ENCODE data around the gene C22orf39.

The C22orf39 gene

DNA sequence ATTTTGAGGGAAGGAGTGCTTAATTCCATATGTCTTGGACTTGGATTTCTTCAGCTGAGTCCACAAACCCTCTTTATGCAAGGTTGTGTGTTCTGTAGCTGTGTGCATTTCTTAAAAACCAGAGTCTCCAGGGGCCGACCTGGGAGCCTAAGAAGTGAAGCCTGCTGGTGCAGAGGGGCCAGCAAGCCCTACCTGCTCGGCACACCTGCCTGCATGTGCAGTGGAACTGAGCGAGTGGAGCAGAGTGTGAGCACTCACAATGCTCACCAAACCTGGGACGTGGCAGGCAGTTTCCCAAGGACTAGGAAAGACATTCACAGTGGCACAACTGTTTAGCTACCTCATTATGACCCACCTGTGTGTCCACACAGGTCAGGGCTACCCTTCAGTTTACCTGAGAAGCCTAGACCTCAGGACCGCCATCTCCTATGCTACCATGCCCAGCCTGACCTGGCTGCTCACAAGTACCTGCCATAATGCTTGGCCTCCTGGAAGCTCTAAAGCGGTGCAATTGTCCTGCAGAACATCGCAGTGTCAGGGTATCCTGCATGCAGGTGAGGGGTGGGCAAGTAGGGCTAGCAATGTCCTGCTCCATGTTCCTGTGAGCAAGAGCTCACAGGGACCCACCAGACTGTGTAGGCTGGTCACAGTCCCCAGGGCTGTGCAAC lies 3.8 kb downstream of the C22orf39 start:
- TF ChIP-seq EZH2phosphoT487 (IDR thresholded peaks at IDR 0.05; ENCODE audit: low read length) (no peak), EZH2 (optimal IDR thresholded peaks at IDR 0.05; ENCODE audit: low read depth, low read length) (no peak)
- TF ChIP-seq, protein P1, sequence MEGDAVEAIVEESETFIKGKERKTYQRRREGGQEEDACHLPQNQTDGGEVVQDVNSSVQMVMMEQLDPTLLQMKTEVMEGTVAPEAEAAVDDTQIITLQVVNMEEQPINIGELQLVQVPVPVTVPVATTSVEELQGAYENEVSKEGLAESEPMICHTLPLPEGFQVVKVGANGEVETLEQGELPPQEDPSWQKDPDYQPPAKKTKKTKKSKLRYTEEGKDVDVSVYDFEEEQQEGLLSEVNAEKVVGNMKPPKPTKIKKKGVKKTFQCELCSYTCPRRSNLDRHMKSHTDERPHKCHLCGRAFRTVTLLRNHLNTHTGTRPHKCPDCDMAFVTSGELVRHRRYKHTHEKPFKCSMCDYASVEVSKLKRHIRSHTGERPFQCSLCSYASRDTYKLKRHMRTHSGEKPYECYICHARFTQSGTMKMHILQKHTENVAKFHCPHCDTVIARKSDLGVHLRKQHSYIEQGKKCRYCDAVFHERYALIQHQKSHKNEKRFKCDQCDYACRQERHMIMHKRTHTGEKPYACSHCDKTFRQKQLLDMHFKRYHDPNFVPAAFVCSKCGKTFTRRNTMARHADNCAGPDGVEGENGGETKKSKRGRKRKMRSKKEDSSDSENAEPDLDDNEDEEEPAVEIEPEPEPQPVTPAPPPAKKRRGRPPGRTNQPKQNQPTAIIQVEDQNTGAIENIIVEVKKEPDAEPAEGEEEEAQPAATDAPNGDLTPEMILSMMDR (IDR thresholded peaks at IDR 0.05; ENCODE audit: low read length), result no peak
- Histone ChIP-seq H3K4me3 (ENCODE audit: low read length) (no peak overlapping the region), H2AFZ (ENCODE audit: low read length) (no peak overlapping the region), H3F3A (ENCODE audit: insufficient read depth, low read length) (peaks cover 13% of the 10 kb centered on the region; the same call in 1 of the 2 replicates), H3K27me3 (replicated peaks; ENCODE audit: insufficient read depth, low read length) (no peaks in the 10 kb centered on the region), H3K36me3 (replicated peaks; ENCODE audit: insufficient read depth, low read length) (no peaks in the 10 kb centered on the region), H3K4me1 (ENCODE audit: low read length) (peaks cover 7% of the 10 kb centered on the region), H3K27ac (ENCODE audit: low read length) (no peak overlapping the region), H3K4me2 (ENCODE audit: low read depth, low read length) (no peak overlapping the region), H4K20me1 (ENCODE audit: insufficient read depth, low read length) (no peaks in the 10 kb centered on the region), H3K9ac (ENCODE audit: low read length) (no peak overlapping the region), H3K9me2 (replicated peaks; ENCODE audit: insufficient read depth, low read length) (no peaks in the 10 kb centered on the region), H3K79me2 (ENCODE audit: low read length) (peaks cover 77% of the 10 kb centered on the region), H3K9me3 (replicated peaks; ENCODE audit: insufficient read depth, low read length) (no peaks in the 10 kb centered on the region)
- no peak for DNase-seq

DNA sequence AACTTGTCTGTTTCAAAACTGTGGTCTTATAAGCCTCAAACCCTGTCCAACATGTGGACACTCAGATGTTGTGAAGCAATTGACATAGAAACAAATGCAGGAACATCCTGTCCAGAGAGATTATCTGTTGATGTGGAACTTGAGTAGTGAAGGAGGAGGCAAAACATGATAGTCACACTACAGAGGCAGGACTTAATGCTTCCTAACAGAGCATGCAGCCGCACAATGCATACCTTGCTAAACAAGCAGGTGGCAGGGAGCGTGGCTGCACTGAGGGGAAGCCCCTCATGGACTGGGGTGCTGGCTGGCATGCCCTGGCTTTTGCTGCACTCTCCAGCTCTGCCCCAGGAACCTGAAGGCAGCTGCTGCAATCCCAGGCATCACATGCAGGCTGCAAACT lies 5.3 kb downstream of the C22orf39 start:
- no peak overlapping the region for H3K27ac ChIP-seq (ENCODE audit: low read length)
- no peak for DNase-seq
- no peak overlapping the region for H3K4me3 ChIP-seq (ENCODE audit: low read length)
- H4K20me1 ChIP-seq (ENCODE audit: insufficient read depth, low read length), result no peaks in the 10 kb centered on the region
- no peaks in the 10 kb centered on the region for H3K9me3 ChIP-seq (replicated peaks; ENCODE audit: insufficient read depth, low read length)
- H3K27me3 ChIP-seq (replicated peaks; ENCODE audit: insufficient read depth, low read length), result no peaks in the 10 kb centered on the region
- H3F3A ChIP-seq (ENCODE audit: insufficient read depth, low read length), result 0 out of 2 replicates have a peak, but pooled peaks cover 4% of the 10 kb centered on the region
- H3K36me3 ChIP-seq (replicated peaks; ENCODE audit: insufficient read depth, low read length), result no peaks in the 10 kb centered on the region
- TF ChIP-seq, protein P1 (IDR thresholded peaks at IDR 0.05; ENCODE audit: low read length), result no peak
- TF ChIP-seq EZH2phosphoT487 (IDR thresholded peaks at IDR 0.05; ENCODE audit: low read length) (no peak), EZH2 (optimal IDR thresholded peaks at IDR 0.05; ENCODE audit: low read depth, low read length) (no peak)
- peaks cover 5% of the 10 kb centered on the region for H3K4me1 ChIP-seq (ENCODE audit: low read length)
- H3K9me2 ChIP-seq (replicated peaks; ENCODE audit: insufficient read depth, low read length), result no peaks in the 10 kb centered on the region
- H3K79me2 ChIP-seq (ENCODE audit: low read length), result peaks cover 71% of the 10 kb centered on the region
- H3K4me2 ChIP-seq (ENCODE audit: low read depth, low read length), result no peak overlapping the region
- no peak overlapping the region for H2AFZ ChIP-seq (ENCODE audit: low read length)
- no peak overlapping the region for H3K9ac ChIP-seq (ENCODE audit: low read length)

GRCh38 chr22:19440411-19441195 lies 6.9 kb downstream of the C22orf39 start:
- Histone ChIP-seq H3K36me3 (replicated peaks; ENCODE audit: insufficient read depth, low read length) (no peaks in the 10 kb centered on the region), H3K27me3 (replicated peaks; ENCODE audit: insufficient read depth, low read length) (no peaks in the 10 kb centered on the region), H3K4me3 (ENCODE audit: low read length) (no peak overlapping the region), H3K9ac (ENCODE audit: low read length) (no peak overlapping the region), H3K9me3 (replicated peaks; ENCODE audit: insufficient read depth, low read length) (no peaks in the 10 kb centered on the region), H3K79me2 (ENCODE audit: low read length) (peaks cover 56% of the 10 kb centered on the region), H2AFZ (ENCODE audit: low read length) (no peak overlapping the region), H3F3A (ENCODE audit: insufficient read depth, low read length) (no peaks in the 10 kb centered on the region), H4K20me1 (ENCODE audit: insufficient read depth, low read length) (no peaks in the 10 kb centered on the region), H3K27ac (ENCODE audit: low read length) (no peak overlapping the region), H3K9me2 (replicated peaks; ENCODE audit: insufficient read depth, low read length) (no peaks in the 10 kb centered on the region), H3K4me2 (ENCODE audit: low read depth, low read length) (no peak overlapping the region), H3K4me1 (ENCODE audit: low read length) (no peaks in the 10 kb centered on the region)
- no peak for DNase-seq
- TF ChIP-seq, protein P1 (IDR thresholded peaks at IDR 0.05; ENCODE audit: low read length), result no peak
- TF ChIP-seq EZH2 (optimal IDR thresholded peaks at IDR 0.05; ENCODE audit: low read depth, low read length) (no peak), EZH2phosphoT487 (IDR thresholded peaks at IDR 0.05; ENCODE audit: low read length) (no peak)
